ENCODE data around the gene FAIM2.

Gene FAIM2

DNA sequence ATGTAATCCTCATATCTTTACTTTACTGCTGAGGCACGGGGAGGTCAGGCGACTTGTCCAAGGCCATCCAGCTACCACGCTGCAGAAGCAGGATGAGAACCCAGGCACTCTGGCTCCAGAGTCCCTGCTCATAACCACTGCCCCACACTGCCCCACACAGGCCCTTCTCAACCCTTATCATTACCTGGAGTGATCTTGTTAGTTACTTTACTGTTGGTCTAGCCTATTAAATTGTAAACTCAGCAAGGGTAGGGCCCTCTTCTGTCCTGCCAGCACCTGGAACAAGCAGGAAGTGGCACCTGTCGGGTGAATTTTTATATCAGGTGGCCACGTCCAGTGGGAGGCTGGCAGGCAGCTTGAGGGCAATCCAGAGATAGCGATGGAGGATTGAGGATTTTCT lies 12.2 kb downstream of the FAIM2 start:
- H3K4me3 ChIP-seq (ENCODE audit: low read depth, low read length), result no peak overlapping the region
- DNase-seq (ENCODE audit: low read depth), result no peak
- TF ChIP-seq, protein P1, sequence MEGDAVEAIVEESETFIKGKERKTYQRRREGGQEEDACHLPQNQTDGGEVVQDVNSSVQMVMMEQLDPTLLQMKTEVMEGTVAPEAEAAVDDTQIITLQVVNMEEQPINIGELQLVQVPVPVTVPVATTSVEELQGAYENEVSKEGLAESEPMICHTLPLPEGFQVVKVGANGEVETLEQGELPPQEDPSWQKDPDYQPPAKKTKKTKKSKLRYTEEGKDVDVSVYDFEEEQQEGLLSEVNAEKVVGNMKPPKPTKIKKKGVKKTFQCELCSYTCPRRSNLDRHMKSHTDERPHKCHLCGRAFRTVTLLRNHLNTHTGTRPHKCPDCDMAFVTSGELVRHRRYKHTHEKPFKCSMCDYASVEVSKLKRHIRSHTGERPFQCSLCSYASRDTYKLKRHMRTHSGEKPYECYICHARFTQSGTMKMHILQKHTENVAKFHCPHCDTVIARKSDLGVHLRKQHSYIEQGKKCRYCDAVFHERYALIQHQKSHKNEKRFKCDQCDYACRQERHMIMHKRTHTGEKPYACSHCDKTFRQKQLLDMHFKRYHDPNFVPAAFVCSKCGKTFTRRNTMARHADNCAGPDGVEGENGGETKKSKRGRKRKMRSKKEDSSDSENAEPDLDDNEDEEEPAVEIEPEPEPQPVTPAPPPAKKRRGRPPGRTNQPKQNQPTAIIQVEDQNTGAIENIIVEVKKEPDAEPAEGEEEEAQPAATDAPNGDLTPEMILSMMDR (IDR thresholded peaks at IDR 0.05; ENCODE audit: insufficient read depth, low read depth, low read length, missing control alignments), result no peak

DNA sequence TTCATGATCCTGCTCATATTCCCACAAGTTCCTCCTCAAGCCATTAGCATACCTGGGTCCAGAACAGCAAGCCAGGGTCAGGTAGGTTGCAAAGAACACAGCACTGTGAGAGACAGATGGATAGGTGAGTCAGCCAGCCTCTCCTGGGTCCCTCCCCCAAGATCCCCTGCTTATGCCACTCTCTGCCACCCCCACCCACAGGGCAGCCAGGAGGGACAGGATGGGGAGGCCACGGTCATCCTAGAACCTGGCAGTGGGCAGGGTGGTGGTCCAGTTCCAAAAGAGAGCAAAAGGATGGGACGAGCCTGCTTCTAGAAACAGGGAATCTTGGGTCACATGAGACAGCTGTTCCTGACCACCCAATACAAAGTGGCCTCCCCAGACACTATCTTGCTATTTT lies 12.7 kb downstream of the FAIM2 start:
- H3K4me3 ChIP-seq (ENCODE audit: low read depth, low read length), result no peak overlapping the region
- no peak for DNase-seq (ENCODE audit: low read depth)
- TF ChIP-seq, protein P1 (IDR thresholded peaks at IDR 0.05; ENCODE audit: insufficient read depth, low read depth, low read length, missing control alignments), result no peak

DNA sequence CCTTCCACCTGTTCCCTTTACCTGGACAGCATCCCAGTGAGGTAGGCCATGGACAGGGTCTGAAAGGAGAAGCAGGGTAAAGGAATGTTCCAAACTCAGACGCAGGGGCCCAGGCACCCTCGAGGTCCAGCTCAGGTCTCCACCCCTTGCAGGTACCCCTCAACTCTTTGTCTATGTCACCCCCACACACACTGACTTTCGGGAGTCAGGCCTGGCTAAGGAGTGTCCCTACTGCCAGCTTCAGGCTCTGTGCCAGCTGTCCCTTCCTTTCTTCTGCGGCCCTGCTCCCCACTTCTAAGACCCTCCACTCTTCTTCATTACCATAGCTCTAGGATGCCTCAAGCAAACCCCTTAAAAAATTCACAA lies 13.6 kb downstream of the FAIM2 start:
- DNase-seq (ENCODE audit: low read depth), result no peak
- TF ChIP-seq, protein P1 (IDR thresholded peaks at IDR 0.05; ENCODE audit: insufficient read depth, low read depth, low read length, missing control alignments), result no peak
- no peak overlapping the region for H3K4me3 ChIP-seq (ENCODE audit: low read depth, low read length)

DNA sequence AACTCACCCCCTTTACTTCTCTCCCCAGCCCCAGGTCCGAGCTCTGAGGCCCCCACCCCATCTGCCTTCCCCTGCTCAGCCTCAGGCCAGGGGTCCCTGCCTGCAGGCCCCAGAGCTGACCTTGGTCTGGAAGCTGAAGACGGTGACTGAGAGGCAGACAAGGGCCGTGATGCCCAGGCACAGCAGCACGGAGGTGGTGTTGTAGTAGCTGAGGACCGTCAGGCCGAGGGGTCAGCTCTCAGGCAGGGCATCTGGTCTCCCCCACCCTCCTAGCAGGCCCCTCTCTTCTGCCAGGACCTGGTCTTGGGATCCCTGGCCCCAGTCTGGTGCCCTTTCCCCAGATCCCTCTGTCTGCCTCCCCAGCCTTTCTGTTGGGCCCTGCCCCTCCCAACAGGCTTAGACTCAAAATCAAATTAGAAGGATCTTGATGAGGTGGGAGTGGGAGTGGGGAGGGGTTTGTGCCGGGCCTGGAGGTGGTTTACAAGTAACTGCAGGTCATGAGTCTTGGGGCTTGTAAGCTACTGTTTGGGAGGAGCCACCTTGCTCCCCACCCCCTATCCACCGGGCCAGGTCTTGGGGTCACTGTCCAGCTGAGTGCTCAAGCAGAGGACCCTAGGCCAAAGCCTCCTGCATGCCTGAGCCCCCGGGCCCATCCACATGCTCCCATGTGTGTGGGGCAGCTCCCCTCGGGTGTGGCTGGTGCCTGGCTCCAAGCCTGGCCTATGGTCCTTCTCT lies 14.2 kb downstream of the FAIM2 start:
- TF ChIP-seq, protein P1 (IDR thresholded peaks at IDR 0.05; ENCODE audit: insufficient read depth, low read depth, low read length, missing control alignments), result no peak
- no peak for DNase-seq (ENCODE audit: low read depth)

DNA sequence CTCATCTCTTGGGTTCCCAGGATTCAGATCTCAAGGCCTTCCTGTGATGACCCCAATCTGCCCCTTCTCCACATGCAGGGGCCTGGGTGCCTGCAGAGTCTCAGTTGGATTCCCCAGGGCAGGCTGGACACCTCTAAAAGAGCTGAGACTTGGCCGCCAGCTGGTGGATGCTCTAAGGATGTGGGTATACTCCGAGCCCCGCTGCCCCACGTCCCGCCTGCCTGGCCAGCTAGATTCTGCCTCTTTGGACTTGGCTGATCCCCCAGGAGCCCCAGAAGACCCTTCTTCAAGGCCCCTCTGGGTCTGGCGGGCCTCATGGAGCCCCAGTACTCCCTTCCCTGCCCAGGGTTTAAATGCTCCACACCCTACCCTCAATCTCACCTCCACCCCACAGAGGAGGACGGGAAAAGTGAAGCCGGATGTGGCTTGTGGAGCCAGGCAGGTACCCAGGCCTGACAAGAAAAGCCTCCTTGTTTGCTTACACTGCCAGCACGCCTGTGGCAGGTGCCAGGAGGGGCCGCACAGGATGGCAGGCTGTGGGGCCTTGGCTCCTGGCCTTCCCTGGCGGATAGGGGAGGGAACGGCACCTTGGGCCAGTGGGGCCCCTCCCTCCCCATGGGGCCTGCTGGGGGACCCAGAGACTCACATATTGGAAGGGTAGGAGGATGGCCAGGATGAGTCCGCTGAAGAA lies 15.1 kb downstream of the FAIM2 start:
- DNase-seq (ENCODE audit: low read depth), result no peak
- H3K4me3 ChIP-seq (ENCODE audit: low read depth, low read length), result no peak overlapping the region
- TF ChIP-seq, protein P1 (IDR thresholded peaks at IDR 0.05; ENCODE audit: insufficient read depth, low read depth, low read length, missing control alignments), result no peak

More for the DNA sequence above, 14.2 kb downstream of the FAIM2 start:
- H3K4me3 ChIP-seq (ENCODE audit: low read depth, low read length), result no peak overlapping the region

DNA sequence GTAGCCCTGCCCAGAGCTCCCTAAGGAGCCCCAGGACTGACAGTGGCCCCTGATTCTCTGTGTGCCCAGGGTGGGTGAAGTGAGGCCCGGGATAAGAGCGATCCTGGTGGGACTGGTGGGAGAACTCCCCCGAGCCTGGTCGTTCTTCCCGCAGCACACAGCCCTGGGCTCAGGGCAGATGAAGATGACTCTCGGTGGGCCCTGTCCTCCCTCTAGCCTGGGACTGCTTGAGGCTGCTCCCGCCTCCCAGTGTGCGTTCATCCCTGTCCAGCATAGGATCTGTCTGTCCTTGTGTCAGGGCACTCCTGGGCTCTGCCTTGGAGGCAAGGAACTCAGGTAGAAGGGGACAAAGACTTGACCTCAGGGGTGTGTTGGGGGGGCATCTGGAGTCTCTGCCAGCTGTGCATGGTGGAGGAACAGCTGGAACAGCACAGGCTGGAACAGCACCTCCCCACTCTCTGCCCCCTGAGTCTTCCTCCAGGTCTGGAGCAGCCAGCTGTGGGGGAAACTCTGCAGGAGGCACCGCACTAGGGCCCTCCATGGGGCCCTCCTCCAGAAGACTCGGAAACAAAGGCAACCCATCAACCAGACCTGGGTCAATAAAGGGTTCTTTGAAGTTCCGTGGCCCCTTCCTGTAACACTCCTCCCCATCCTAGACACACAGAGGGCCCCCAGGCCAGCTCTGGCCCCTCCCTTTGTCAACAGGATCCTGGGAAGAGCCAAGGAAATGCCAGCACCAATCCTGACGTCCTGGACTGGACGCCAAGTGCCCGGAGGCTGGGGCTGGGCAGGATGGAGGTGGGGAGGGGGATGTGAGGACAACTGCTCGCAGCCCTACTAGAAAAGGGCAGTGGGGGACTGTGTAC lies 15.9 kb downstream of the FAIM2 start:
- TF ChIP-seq, protein P1 (IDR thresholded peaks at IDR 0.05; ENCODE audit: insufficient read depth, low read depth, low read length, missing control alignments), result no peak
- no peak overlapping the region for H3K4me3 ChIP-seq (ENCODE audit: low read depth, low read length)
- no peak for DNase-seq (ENCODE audit: low read depth)

All from GM12865 (cell line).